SK-N-MC (cell line): ENCODE data around the gene VSTM1.

Experiments
- EZH2 ChIP-seq: fragments of 200-600 bp; sonication (generic); IDR thresholded peaks from one replicate; pipeline ENCODE4 v1.6.1; 2017; ENCODE audit warnings: antibody characterized with exemption
- FOXP2 ChIP-seq: optimal IDR thresholded peaks from 2 replicates; pipeline ENCODE3; 2011; ENCODE audit warnings: mild to moderate bottlenecking, moderate library complexity; ENCODE audit not compliant: insufficient read depth; ENCODE audit errors: extremely low read length, control extremely low read depth
- POLR2AphosphoS5 ChIP-seq: IDR thresholded peaks from 2 replicates; pipeline ENCODE4 v1.6.1; 2012; ENCODE audit warnings: mild to moderate bottlenecking, low read depth, low read length, borderline replicate concordance

DNA sequence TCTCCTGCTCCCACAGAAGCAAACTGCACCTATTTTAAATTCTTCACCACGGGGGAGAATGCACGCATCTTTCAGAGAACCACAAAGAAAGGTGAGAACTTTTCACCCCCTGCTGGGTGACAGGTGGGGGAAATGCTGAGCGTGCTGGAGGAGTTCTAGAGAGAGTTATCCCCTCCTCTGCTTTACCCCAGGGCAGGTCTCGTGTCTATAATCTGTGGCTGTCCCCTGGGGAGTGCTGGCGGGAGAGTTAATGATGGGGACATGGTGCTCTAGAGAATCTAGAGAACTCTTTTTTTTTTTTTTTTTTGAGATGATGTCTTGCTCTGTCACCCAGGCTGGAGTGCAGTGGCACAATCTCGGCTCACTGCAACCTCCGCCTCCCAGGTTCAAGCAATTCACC lies 65.5 kb downstream of the VSTM1 start:
- no peak for TF ChIP-seq POLR2AphosphoS5
- TF ChIP-seq EZH2 = no peak
- TF ChIP-seq FOXP2 = no peak
